Esophagus muscularis mucosa (tissue), 4 donors: ENCODE measurements around the gene HCN3.

Experiments
- EP300 ChIP-seq: sonication (generic); formaldehyde crosslinking; IDR thresholded peaks from one replicate; pipeline ENCODE4 v1.6.1; 2017; ENCODE audit warnings: antibody characterized with exemption
- POLR2A ChIP-seq: fragments of 450-650 bp; IDR thresholded peaks from one replicate; pipeline ENCODE4 v1.6.1; 2017; ENCODE audit warnings: antibody characterized with exemption, moderate library complexity, mild to moderate bottlenecking, low read depth
- POLR2AphosphoS5 ChIP-seq, 2 donors: sonication (generic); formaldehyde crosslinking; IDR thresholded peaks; one replicate each; pipeline ENCODE4 v1.6.1; 2017; ENCODE audit warnings: antibody characterized with exemption in 2 of 2
- TF ChIP-seq, protein P1 (sequence below), 3 experiments: fragments of 200-600 bp in 2 of 3; fragments of 450-650 bp in 1 of 3; sonication (generic) in 2 of 3; IDR thresholded peaks; one replicate each; pipeline ENCODE4 v1.5.1; 2017 to 2019; ENCODE audit warnings: antibody characterized with exemption in 3 of 3, mild to moderate bottlenecking in 2 of 3, moderate library complexity in 1 of 3

DNA sequence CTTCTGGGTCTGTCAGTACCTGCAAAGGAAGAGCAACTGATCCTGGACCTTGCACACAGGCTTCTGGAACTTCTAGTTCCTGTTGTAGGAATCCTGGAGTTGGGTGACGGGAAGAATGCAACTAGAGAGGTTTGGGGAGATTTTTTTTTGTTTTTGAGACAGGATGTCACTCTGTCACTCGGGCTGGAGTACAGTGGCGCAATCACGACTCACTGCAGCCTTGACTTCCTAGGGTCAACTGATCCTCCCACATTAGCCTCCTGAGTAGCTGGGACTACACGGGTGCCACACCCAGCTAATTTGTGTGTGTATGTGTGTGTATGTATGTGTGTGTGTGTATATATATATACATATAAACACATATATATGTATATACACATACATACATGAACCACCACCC lies 40.8 kb upstream of the HCN3 start:
- TF ChIP-seq, protein P1, sequence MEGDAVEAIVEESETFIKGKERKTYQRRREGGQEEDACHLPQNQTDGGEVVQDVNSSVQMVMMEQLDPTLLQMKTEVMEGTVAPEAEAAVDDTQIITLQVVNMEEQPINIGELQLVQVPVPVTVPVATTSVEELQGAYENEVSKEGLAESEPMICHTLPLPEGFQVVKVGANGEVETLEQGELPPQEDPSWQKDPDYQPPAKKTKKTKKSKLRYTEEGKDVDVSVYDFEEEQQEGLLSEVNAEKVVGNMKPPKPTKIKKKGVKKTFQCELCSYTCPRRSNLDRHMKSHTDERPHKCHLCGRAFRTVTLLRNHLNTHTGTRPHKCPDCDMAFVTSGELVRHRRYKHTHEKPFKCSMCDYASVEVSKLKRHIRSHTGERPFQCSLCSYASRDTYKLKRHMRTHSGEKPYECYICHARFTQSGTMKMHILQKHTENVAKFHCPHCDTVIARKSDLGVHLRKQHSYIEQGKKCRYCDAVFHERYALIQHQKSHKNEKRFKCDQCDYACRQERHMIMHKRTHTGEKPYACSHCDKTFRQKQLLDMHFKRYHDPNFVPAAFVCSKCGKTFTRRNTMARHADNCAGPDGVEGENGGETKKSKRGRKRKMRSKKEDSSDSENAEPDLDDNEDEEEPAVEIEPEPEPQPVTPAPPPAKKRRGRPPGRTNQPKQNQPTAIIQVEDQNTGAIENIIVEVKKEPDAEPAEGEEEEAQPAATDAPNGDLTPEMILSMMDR (IDR thresholded peaks at IDR 0.05) = no peak
- TF ChIP-seq POLR2A (no peak), POLR2AphosphoS5 (IDR thresholded peaks at IDR 0.05) (no peak), EP300 (no peak)
